MCF 10A (cell line): Measurements from ENCODE around the gene SND1. TPM values are rescaled to one million over a fixed set of nuclear protein-coding genes. Genes with fewer than 3 reads are reported as not detected.

ENCODE experiments used
- BruUV-seq: library from RNA; stranded (reverse); fragments of 400-500 nt; replicated peaks from 2 replicates; lab custom pipeline; 2021; lab: Mats Ljungman, UMichigan
- CTCF ChIA-PET: fragments of 300-600 bp; sonication (Branson Sonifier 250); formaldehyde crosslinking; extraction: SDS; loops from one replicate; lab custom pipeline; 2021; ENCODE audit warnings: antibody characterized with exemption, inconsistent platforms; lab: Yijun Ruan, JAX
- POLR2A ChIA-PET: fragments of 300-600, 350-650 bp; sonication (Branson Sonifier 250); formaldehyde crosslinking; extraction: SDS; loops from one replicate; lab custom pipeline; 2020; ENCODE audit warnings: antibody characterized with exemption, inconsistent platforms; lab: Yijun Ruan, JAX
- DNase-seq: peaks from one replicate; pipeline ENCODE4 v3.0.0-alpha.2; 2018; ENCODE audit not compliant: unreplicated experiment
- H3K27ac Mint-ChIP-seq: one replicate; pipeline ENCODE4 v1.8.0; 2022; ENCODE audit warnings: mild to moderate bottlenecking, low read depth, mixed read lengths; ENCODE audit not compliant: unreplicated experiment
- H3K27me3 Mint-ChIP-seq: one replicate; pipeline ENCODE4 v1.8.0; 2022; ENCODE audit warnings: mixed read lengths; ENCODE audit not compliant: insufficient read depth, unreplicated experiment
- H3K36me3 Mint-ChIP-seq: one replicate; pipeline ENCODE4 v1.8.0; 2022; ENCODE audit warnings: mild to moderate bottlenecking, moderate library complexity, mixed read lengths; ENCODE audit not compliant: insufficient read depth, unreplicated experiment
- H3K4me1 Mint-ChIP-seq: one replicate; pipeline ENCODE4 v1.8.0; 2022; ENCODE audit warnings: mixed read lengths; ENCODE audit not compliant: insufficient read depth, unreplicated experiment
- H3K4me3 Mint-ChIP-seq: one replicate; pipeline ENCODE4 v1.8.0; 2022; ENCODE audit warnings: mild to moderate bottlenecking, moderate library complexity, mixed read lengths; ENCODE audit not compliant: unreplicated experiment
- H3K9me3 Mint-ChIP-seq: one replicate; pipeline ENCODE4 v1.8.0; 2022; ENCODE audit warnings: mixed read lengths; ENCODE audit not compliant: unreplicated experiment
- CTCF ChIP-seq: fragments of 200-600 bp; IDR thresholded peaks from one replicate; pipeline ENCODE4 v1.8.0; 2022; ENCODE audit warnings: antibody characterized with exemption, mild to moderate bottlenecking; ENCODE audit not compliant: unreplicated experiment
- intact Hi-C: fragments of 100-400 bp; cut with micrococcal nuclease; formaldehyde crosslinking; loops from 2 replicates; pipeline ENCODE4 v1.14.1; 2022
- total RNA-seq: library from RNA; stranded (reverse); gene quantifications from 2 replicates; pipeline ENCODE4 v1.2.3, GENCODE V29; 2022

The SND1 gene
- total RNA-seq, 1 experiment from 2014 or later, result 297 TPM

GRCh38 chr7:127967281-127967680 is 315.3 kb downstream of the SND1 start:
- Mint-ChIP-seq H3K4me1 (no peaks in the 10 kb centered on the region), H3K27me3 (no peaks in the 10 kb centered on the region), H3K36me3 (peaks cover 15% of the 10 kb centered on the region), H3K4me3 (no peak overlapping the region), H3K27ac (no peak overlapping the region), H3K9me3 (no peaks in the 10 kb centered on the region)
- TF ChIP-seq CTCF, result no peak
- intact Hi-C loops, result no loop called here
- BruUV-seq, result no TSS peak
- POLR2A ChIA-PET, result interaction anchor here (0.7 kb wide), 1 partner anchor 15 kb away, joined by 3 read pairs; no protein-coding TSS in a partner anchor
- DNase-seq, result no peak
- CTCF ChIA-PET, result interaction anchor here (1.0 kb wide), 1 partner anchor 18 kb away, joined by 3 read pairs; no protein-coding TSS in a partner anchor

GRCh38 chr7:127968547-127968946 is 316.6 kb downstream of the SND1 start:
- Mint-ChIP-seq H3K9me3 (no peaks in the 10 kb centered on the region), H3K36me3 (peaks cover 7% of the 10 kb centered on the region), H3K4me1 (no peaks in the 10 kb centered on the region), H3K27ac (no peak overlapping the region), H3K27me3 (no peaks in the 10 kb centered on the region), H3K4me3 (no peak overlapping the region)
- TF ChIP-seq CTCF, result no peak
- intact Hi-C loops, result no loop called here
- CTCF ChIA-PET, result interaction anchor here (1.0 kb wide), 1 partner anchor 19 kb away, joined by 3 read pairs; no protein-coding TSS in a partner anchor
- BruUV-seq, result no TSS peak
- no peak for DNase-seq
- POLR2A ChIA-PET, result no interaction called here

- H3K36me3 Mint-ChIP-seq, result peaks cover 37% of the 10 kb centered on the region
- peaks cover 15% of the 10 kb centered on the region for H3K9me3 Mint-ChIP-seq
- ChIA-PET POLR2A (interaction anchor here (0.8 kb wide), 1 partner anchor 22 kb away, joined by 4 read pairs; no protein-coding TSS in a partner anchor), CTCF (interaction anchor here (0.6 to 1.2 kb wide), 3 partner anchors 21 to 450 kb away, joined by 3 to 5 read pairs (median 5); no protein-coding TSS in a partner anchor)
- H3K27ac Mint-ChIP-seq, result no peak overlapping the region
- DNase-seq, result no peak
- H3K4me1 Mint-ChIP-seq, result peaks cover 6% of the 10 kb centered on the region
- intact Hi-C loops, result no loop called here
- no peak overlapping the region for H3K4me3 Mint-ChIP-seq
- no TSS peak for BruUV-seq
- no peak for TF ChIP-seq CTCF
- H3K27me3 Mint-ChIP-seq, result no peaks in the 10 kb centered on the region
These were observed 321.8 kb downstream of the SND1 start for GRCh38 chr7:127973832-127974231.

GRCh38 chr7:127974446-127975035 is 322.5 kb downstream of the SND1 start:
- H3K4me3 Mint-ChIP-seq, result no peak overlapping the region
- ChIA-PET CTCF (interaction anchor here (0.6 to 1.2 kb wide), 4 partner anchors 22 to 146 kb away, joined by 3 read pairs; no protein-coding TSS in a partner anchor), POLR2A (interaction anchor here (0.8 kb wide), 1 partner anchor 23 kb away, joined by 4 read pairs; no protein-coding TSS in a partner anchor)
- peaks cover 44% of the 10 kb centered on the region for H3K36me3 Mint-ChIP-seq
- no peaks in the 10 kb centered on the region for H3K27me3 Mint-ChIP-seq
- H3K27ac Mint-ChIP-seq, result no peak overlapping the region
- DNase-seq, result no peak
- intact Hi-C loops, result no loop called here
- peaks cover 21% of the 10 kb centered on the region for H3K9me3 Mint-ChIP-seq
- BruUV-seq, result no TSS peak
- H3K4me1 Mint-ChIP-seq, result peaks cover 6% of the 10 kb centered on the region
- TF ChIP-seq CTCF, result no peak
